ENCODE measurements around the gene NACAD. TPM values are rescaled to one million over a fixed set of nuclear protein-coding genes. Genes with fewer than 3 reads are reported as not detected.

NACAD gene
- total RNA-seq, 4 donors from 2014 or later: 1.1 to 5.3 (median 1.9) TPM

- no peak for TF ChIP-seq CTCF (IDR thresholded peaks at IDR 0.05; ENCODE audit: low read depth)
These were observed 34.4 kb upstream of the NACAD start for GRCh38 chr7:45122975-45123860.

- no peak for TF ChIP-seq CTCF (IDR thresholded peaks at IDR 0.05; ENCODE audit: low read depth)
These were observed 30.8 kb upstream of the NACAD start for GRCh38 chr7:45119550-45119949.

GRCh38 chr7:45118889-45119331, 30.1 kb upstream of the NACAD start:
- no peak for TF ChIP-seq CTCF (IDR thresholded peaks at IDR 0.05; ENCODE audit: low read depth)

- TF ChIP-seq CTCF (IDR thresholded peaks at IDR 0.05; ENCODE audit: low read depth): no peak
These were observed 29.5 kb upstream of the NACAD start for GRCh38 chr7:45118292-45118691.

- TF ChIP-seq CTCF (IDR thresholded peaks at IDR 0.05; ENCODE audit: low read depth): no peak
These were observed 28.8 kb upstream of the NACAD start for GRCh38 chr7:45117582-45117981.

GRCh38 chr7:45116048-45116447, 27.3 kb upstream of the NACAD start:
- no peak for TF ChIP-seq CTCF (IDR thresholded peaks at IDR 0.05; ENCODE audit: low read depth)

GRCh38 chr7:45114926-45115325, 26.2 kb upstream of the NACAD start:
- no peak for TF ChIP-seq CTCF (IDR thresholded peaks at IDR 0.05; ENCODE audit: low read depth)
